Fibroblast of mammary gland (primary cell): ENCODE measurements around the gene EMC1.

Experiments used
- DNase-seq: peaks from one replicate; pipeline ENCODE4 v3.0.0-alpha.2; 2010; ENCODE audit warnings: low read depth
- H3K4me3 ChIP-seq: 2 replicates; pipeline ENCODE4 v1.5.1; 2011; ENCODE audit warnings: low read depth, mild to moderate bottlenecking, low read length, moderate library complexity; ENCODE audit not compliant: control insufficient read depth
- CTCF ChIP-seq: conservative IDR thresholded peaks from 2 replicates; pipeline ENCODE4 v1.5.1; 2011; ENCODE audit warnings: low read depth, low read length, inconsistent platforms; ENCODE audit not compliant: control insufficient read depth, insufficient read depth

EMC1 gene

DNA sequence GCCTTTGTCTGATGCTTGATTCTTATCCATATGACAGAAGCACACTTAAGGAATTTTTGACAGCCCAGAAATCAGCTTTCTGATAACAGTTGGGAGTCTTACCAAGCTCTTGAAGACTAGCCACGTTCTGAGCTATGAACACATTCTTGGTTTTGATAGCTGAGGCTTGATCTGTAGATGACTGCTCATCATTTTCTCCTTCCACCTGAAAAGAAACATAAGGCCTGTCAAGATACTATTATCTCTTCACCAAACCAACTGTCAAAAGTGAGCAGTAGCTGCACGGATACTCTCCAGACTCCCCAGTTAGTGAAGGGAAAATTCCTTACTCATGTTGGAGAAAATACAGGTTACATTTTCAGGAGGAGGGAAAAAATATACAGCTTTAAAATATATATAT, 53.5 kb downstream of the EMC1 start:
- no peak for DNase-seq
- H3K4me3 ChIP-seq, result no peak overlapping the region
- TF ChIP-seq CTCF, result no peak

DNA sequence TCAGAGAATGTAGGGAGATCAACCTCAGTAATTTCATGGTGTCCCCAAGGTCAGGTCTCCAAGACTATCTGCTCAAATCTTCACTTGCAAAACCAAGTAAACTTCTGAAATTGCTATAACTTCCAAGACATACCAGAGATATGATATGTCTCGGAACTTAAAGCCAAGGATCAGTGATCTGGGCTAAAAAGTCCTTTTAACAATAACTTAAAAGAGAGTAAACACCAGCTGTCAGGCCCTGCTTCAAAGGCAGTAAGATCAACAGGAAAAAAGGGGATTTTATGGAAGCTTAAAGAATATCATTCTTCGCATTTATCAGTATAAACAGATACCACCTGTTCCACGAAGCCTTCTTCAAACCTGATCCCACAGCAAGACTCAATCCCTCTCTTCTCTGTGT, 55.0 kb downstream of the EMC1 start:
- no peak for DNase-seq
- H3K4me3 ChIP-seq, result no peak overlapping the region
- TF ChIP-seq CTCF, result no peak

GRCh38 chr1:19193004-19193403, 58.3 kb downstream of the EMC1 start:
- H3K4me3 ChIP-seq, result no peak overlapping the region
- TF ChIP-seq CTCF, result no peak
- DNase-seq, result no peak

DNA sequence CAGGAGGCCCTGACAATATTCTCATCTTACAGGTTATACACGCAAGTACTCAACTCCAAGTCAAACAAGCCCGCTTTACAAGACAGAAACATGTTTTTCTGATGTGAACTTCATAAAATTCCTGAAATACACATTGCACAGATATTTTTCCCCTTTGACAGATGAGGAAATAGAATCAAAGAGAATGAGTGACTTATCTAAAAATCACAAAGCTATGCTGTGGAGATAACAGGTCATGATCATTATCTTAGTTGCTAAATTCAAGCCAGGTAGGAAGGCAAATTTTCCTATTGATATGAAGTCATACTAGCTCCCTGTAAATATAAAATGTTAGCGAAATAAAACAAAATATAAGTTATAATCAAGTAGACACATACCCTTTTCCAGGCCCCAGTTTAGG, 59.5 kb downstream of the EMC1 start:
- no peak for TF ChIP-seq CTCF
- H3K4me3 ChIP-seq, result no peak overlapping the region
- no peak for DNase-seq

- no peak overlapping the region for H3K4me3 ChIP-seq
- TF ChIP-seq CTCF, result no peak
- DNase-seq, result no peak
Observed at GRCh38 chr1:19190468-19190867, 60.9 kb downstream of the EMC1 start.

DNA sequence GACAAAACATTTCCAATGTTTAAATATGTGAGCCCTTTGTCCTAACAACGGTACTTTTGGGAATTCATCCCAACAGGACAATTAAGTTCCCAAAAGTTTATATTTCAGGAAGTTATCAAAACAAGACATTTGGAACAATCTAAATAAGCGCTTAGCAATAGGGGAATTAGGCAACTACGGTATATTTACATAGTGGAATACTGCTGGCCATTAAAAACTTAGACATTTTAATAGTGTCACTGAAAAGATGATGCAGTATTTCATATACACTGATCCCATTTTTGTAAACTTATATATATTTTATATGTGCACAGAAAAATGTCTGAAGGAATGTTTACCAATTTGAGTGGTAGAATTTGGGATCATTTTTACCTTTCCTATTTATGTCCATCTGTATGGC, 62.1 kb downstream of the EMC1 start:
- H3K4me3 ChIP-seq, result no peak overlapping the region
- TF ChIP-seq CTCF, result no peak
- no peak for DNase-seq

DNA sequence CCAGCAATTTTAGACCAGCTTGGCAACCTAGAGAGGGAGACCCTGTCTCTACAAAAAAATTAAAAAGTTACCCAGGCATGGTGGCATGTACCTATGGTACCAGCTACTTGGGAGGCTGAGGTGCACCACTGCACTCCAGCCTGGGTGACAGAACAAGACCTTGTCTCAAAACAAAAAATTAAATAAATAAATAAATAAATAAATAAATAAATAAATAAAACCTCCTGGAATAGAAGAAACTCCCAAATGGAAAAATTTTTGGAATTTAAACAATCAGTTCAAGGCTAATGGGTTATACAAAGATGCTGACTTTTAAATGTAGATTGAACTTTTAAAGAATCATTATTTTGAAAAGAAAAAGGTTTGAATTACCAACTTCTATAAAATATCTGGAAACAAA, 63.5 kb downstream of the EMC1 start:
- DNase-seq, result no peak
- TF ChIP-seq CTCF, result no peak
- no peak overlapping the region for H3K4me3 ChIP-seq
